Measurements from ENCODE around the gene A3GALT2.

The A3GALT2 gene

DNA sequence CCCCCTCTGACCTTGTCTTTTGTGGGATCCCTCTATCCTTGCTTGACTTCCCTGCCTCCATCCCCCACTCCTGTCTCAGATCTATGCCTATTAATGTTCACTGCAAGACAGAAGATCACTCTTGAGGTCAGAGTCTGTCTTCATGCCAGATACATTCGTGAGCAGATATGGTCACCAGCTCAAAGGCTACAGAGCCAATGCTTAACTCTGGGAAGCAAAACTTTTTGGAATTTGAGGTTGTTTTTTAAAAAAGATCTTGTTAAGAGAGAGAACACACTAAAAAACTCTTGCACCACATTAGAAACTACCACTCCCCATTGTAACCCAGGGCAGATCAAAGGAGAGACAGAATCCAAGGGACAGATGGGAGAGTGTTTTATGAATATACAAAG lies 17.1 kb upstream of the A3GALT2 start:
- TF ChIP-seq, protein P1, sequence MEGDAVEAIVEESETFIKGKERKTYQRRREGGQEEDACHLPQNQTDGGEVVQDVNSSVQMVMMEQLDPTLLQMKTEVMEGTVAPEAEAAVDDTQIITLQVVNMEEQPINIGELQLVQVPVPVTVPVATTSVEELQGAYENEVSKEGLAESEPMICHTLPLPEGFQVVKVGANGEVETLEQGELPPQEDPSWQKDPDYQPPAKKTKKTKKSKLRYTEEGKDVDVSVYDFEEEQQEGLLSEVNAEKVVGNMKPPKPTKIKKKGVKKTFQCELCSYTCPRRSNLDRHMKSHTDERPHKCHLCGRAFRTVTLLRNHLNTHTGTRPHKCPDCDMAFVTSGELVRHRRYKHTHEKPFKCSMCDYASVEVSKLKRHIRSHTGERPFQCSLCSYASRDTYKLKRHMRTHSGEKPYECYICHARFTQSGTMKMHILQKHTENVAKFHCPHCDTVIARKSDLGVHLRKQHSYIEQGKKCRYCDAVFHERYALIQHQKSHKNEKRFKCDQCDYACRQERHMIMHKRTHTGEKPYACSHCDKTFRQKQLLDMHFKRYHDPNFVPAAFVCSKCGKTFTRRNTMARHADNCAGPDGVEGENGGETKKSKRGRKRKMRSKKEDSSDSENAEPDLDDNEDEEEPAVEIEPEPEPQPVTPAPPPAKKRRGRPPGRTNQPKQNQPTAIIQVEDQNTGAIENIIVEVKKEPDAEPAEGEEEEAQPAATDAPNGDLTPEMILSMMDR (IDR thresholded peaks at IDR 0.05): no peak
- peaks cover 5% of the 10 kb centered on the region for H3K4me1 ChIP-seq
- no peak overlapping the region for H3K4me3 ChIP-seq (ENCODE audit: low read depth, low read length)
- H2AFZ ChIP-seq: no peak overlapping the region
- H3K27me3 ChIP-seq (ENCODE audit: control insufficient read depth, insufficient read depth, low read length): no peaks in the 10 kb centered on the region
- H3K27ac ChIP-seq: peak overlapping the region; percentile 30
- peaks cover 42% of the 10 kb centered on the region for H3K79me2 ChIP-seq
- no peak overlapping the region for H3K4me2 ChIP-seq (ENCODE audit: low read length)
- H3K9me3 ChIP-seq (ENCODE audit: control insufficient read depth, low read length): no peaks in the 10 kb centered on the region
- H3K9ac ChIP-seq: no peak overlapping the region
- no peaks in the 10 kb centered on the region for H3K36me3 ChIP-seq (ENCODE audit: control insufficient read depth, insufficient read depth, low read length)

DNA sequence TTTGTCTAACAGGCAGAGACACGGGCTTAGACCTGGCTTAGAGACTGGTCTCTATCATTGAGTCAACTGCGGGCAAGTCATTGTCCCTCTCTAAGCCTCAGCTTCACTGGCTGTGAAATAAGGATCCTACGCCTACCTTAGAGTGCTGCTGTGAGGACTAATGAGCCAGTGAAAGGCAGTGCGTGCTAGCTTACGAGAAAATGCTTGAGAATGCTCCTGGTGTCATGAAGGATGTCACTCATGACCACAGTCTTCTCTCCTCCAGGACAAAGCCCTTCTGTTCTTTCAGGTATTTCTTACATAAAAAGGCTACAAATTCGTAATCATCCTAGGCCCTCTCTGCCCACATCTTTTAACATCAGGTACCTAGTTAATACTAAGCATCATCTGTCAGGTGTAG lies 16.5 kb upstream of the A3GALT2 start:
- H3K4me2 ChIP-seq (ENCODE audit: low read length): no peak overlapping the region
- no peak overlapping the region for H3K9ac ChIP-seq
- no peaks in the 10 kb centered on the region for H3K36me3 ChIP-seq (ENCODE audit: control insufficient read depth, insufficient read depth, low read length)
- H3K79me2 ChIP-seq: peaks cover 36% of the 10 kb centered on the region
- peaks cover 8% of the 10 kb centered on the region for H3K4me1 ChIP-seq
- H3K27ac ChIP-seq: no peak overlapping the region
- H3K4me3 ChIP-seq (ENCODE audit: low read depth, low read length): no peak overlapping the region
- H3K9me3 ChIP-seq (ENCODE audit: control insufficient read depth, low read length): no peaks in the 10 kb centered on the region
- H2AFZ ChIP-seq: no peak overlapping the region
- H3K27me3 ChIP-seq (ENCODE audit: control insufficient read depth, insufficient read depth, low read length): no peaks in the 10 kb centered on the region
- TF ChIP-seq, protein P1 (IDR thresholded peaks at IDR 0.05): no peak

- peaks cover 31% of the 10 kb centered on the region for H3K79me2 ChIP-seq
- H3K27me3 ChIP-seq (ENCODE audit: control insufficient read depth, insufficient read depth, low read length): no peaks in the 10 kb centered on the region
- H2AFZ ChIP-seq: no peak overlapping the region
- H3K9ac ChIP-seq: no peak overlapping the region
- no peak overlapping the region for H3K4me3 ChIP-seq (ENCODE audit: low read depth, low read length)
- H3K9me3 ChIP-seq (ENCODE audit: control insufficient read depth, low read length): no peaks in the 10 kb centered on the region
- H3K4me2 ChIP-seq (ENCODE audit: low read length): no peak overlapping the region
- H3K27ac ChIP-seq: no peak overlapping the region
- H3K36me3 ChIP-seq (ENCODE audit: control insufficient read depth, insufficient read depth, low read length): no peaks in the 10 kb centered on the region
- H3K4me1 ChIP-seq: peaks cover 5% of the 10 kb centered on the region
- TF ChIP-seq, protein P1 (IDR thresholded peaks at IDR 0.05): no peak
Observed at GRCh38 chr1:33336580-33336979, 15.7 kb upstream of the A3GALT2 start.

GRCh38 chr1:33335020-33335419 lies 14.1 kb upstream of the A3GALT2 start:
- Histone ChIP-seq H3K4me1 (peaks cover 5% of the 10 kb centered on the region), H2AFZ (no peak overlapping the region), H3K4me2 (ENCODE audit: low read length) (no peak overlapping the region), H3K36me3 (ENCODE audit: control insufficient read depth, insufficient read depth, low read length) (no peaks in the 10 kb centered on the region), H3K27ac (no peak overlapping the region), H3K4me3 (ENCODE audit: low read depth, low read length) (no peak overlapping the region), H3K9me3 (ENCODE audit: control insufficient read depth, low read length) (no peaks in the 10 kb centered on the region), H3K79me2 (peaks cover 22% of the 10 kb centered on the region), H3K9ac (no peak overlapping the region), H3K27me3 (ENCODE audit: control insufficient read depth, insufficient read depth, low read length) (no peaks in the 10 kb centered on the region)
- TF ChIP-seq, protein P1 (IDR thresholded peaks at IDR 0.05): no peak

DNA sequence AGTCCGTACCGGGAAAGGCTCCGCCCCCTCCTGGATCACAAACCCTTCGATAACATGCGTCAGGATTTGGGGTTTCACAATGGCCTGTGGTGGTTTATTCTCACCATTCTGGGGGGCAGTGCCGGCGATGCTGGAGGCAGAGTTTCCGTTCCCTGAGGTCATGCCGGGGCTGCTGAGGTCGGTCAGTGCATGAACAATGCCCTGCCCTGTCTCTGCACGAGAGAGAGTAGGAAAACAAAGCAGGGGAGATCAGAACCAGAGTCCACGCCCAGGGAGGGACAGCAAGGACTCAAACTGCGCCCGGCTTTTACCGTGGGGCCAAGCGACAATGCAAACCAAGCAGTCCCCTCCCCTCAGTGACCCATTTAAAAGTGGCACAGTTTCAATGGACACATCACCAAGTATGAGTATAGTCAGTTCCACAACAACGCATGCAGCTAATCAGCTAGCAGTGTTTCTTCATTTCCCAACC lies 13.2 kb upstream of the A3GALT2 start:
- Histone ChIP-seq H3K27ac (peak overlapping the region; percentile 47), H3K4me1 (peaks cover 5% of the 10 kb centered on the region), H3K27me3 (ENCODE audit: control insufficient read depth, insufficient read depth, low read length) (no peaks in the 10 kb centered on the region), H3K9me3 (ENCODE audit: control insufficient read depth, low read length) (no peaks in the 10 kb centered on the region), H3K4me2 (ENCODE audit: low read length) (no peak overlapping the region), H3K9ac (no peak overlapping the region), H3K79me2 (peaks cover 14% of the 10 kb centered on the region), H3K36me3 (ENCODE audit: control insufficient read depth, insufficient read depth, low read length) (no peaks in the 10 kb centered on the region), H3K4me3 (ENCODE audit: low read depth, low read length) (no peak overlapping the region), H2AFZ (no peak overlapping the region)
- TF ChIP-seq, protein P1 (IDR thresholded peaks at IDR 0.05): no peak

Measured in parathyroid adenoma (tissue), 2 donors.